Thyroid gland (tissue), 4 donors: ENCODE results near the gene DPP3.

Source experiments
- POLR2A ChIP-seq, 2 donors: fragments of 450-650 bp; IDR thresholded peaks; one replicate each; pipeline ENCODE4 v1.6.1; 2017; ENCODE audit warnings: antibody characterized with exemption in 2 of 2, mild to moderate bottlenecking in 2 of 2, moderate library complexity in 1 of 2
- TF ChIP-seq, protein P1 (sequence below), 6 experiments: fragments of 200-600 bp in 3 of 6; fragments of 450-650 bp in 3 of 6; sonication (generic) in 3 of 6; IDR thresholded peaks; one replicate each; pipeline ENCODE4 v1.5.1; 2016 to 2019; ENCODE audit warnings: antibody characterized with exemption in 6 of 6, mild to moderate bottlenecking in 2 of 6, inconsistent platforms in 1 of 6, moderate library complexity in 1 of 6

DNA sequence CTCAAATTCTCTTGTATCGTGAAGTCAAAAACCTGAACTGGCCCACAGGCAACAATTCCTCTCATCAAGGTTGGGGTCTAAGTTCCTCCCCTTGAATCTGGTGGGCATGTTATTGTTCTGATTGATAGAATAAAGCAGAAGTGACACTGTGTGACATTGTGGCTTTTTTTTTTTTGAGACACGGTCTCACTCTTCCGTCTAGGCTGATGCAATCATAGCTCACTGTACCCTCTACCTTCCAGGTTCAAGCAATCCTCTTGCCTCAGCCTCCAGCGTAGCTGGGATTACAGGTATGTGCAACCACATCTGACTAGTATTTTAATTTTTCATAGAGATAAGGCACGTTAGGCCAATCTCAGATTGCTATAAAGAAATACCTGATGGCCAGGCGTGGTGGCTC lies 22.4 kb upstream of the DPP3 start:
- TF ChIP-seq POLR2A (IDR thresholded peaks at IDR 0.05) = no peak
- TF ChIP-seq, protein P1, sequence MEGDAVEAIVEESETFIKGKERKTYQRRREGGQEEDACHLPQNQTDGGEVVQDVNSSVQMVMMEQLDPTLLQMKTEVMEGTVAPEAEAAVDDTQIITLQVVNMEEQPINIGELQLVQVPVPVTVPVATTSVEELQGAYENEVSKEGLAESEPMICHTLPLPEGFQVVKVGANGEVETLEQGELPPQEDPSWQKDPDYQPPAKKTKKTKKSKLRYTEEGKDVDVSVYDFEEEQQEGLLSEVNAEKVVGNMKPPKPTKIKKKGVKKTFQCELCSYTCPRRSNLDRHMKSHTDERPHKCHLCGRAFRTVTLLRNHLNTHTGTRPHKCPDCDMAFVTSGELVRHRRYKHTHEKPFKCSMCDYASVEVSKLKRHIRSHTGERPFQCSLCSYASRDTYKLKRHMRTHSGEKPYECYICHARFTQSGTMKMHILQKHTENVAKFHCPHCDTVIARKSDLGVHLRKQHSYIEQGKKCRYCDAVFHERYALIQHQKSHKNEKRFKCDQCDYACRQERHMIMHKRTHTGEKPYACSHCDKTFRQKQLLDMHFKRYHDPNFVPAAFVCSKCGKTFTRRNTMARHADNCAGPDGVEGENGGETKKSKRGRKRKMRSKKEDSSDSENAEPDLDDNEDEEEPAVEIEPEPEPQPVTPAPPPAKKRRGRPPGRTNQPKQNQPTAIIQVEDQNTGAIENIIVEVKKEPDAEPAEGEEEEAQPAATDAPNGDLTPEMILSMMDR (IDR thresholded peaks at IDR 0.05) = no peak
